MM.1S (cell line): ENCODE data around the gene TP53BP2.

Experiments
- EZH2 ChIP-seq: fragments of 300-600 bp; sonication (generic); optimal IDR thresholded peaks from 2 replicates; pipeline ENCODE3; 2017; ENCODE audit warnings: low read depth, mild to moderate bottlenecking, antibody characterized with exemption, low read length, mixed read lengths
- TF ChIP-seq, protein P1 (sequence below): fragments of 300-600 bp; sonication (generic); IDR thresholded peaks from 2 replicates; pipeline ENCODE4 v1.5.1; 2016; ENCODE audit warnings: antibody characterized with exemption, low read length, mixed read lengths

DNA sequence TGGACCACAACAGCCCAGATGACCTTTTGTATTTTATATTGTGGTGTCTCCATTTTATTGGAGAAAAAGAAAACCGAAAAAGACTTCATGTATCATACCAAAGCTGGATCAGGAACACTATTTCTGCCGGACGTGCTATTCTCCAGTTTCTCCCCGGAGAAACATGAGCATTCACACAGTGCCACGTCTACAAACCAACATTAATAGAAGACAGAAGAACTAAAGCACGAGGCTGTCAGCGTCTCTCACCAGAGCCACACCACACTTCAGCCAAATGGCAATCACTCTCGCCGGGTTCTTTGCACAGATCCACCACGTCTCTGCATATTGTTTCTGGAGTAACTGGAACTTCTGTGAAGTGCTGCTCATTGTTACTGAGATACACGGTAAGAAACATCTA lies 24.8 kb downstream of the TP53BP2 start:
- TF ChIP-seq, protein P1, sequence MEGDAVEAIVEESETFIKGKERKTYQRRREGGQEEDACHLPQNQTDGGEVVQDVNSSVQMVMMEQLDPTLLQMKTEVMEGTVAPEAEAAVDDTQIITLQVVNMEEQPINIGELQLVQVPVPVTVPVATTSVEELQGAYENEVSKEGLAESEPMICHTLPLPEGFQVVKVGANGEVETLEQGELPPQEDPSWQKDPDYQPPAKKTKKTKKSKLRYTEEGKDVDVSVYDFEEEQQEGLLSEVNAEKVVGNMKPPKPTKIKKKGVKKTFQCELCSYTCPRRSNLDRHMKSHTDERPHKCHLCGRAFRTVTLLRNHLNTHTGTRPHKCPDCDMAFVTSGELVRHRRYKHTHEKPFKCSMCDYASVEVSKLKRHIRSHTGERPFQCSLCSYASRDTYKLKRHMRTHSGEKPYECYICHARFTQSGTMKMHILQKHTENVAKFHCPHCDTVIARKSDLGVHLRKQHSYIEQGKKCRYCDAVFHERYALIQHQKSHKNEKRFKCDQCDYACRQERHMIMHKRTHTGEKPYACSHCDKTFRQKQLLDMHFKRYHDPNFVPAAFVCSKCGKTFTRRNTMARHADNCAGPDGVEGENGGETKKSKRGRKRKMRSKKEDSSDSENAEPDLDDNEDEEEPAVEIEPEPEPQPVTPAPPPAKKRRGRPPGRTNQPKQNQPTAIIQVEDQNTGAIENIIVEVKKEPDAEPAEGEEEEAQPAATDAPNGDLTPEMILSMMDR, result no peak
- no peak for TF ChIP-seq EZH2
